ENCODE data around the gene EIF4G1.

The EIF4G1 gene

DNA sequence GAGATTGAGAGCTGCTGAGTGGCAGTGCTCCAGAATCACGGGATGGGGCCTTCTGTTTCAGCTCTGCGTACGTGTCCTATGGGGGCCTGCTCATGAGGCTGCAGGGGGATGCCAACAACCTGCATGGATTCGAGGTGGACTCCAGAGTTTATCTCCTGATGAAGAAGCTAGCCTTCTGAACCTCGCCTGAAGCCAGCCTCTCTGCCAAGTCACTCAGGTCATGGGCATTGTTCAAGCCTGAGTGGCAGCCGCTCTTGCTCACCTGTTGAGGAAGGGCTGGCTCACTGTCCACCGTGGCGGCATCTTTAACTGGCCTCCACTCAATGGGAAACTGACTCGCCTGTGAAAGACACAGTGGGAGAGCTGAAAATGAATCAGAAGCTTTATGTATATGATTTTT lies 53.7 kb downstream of the EIF4G1 start:
- DNase-seq, result no peak

DNA sequence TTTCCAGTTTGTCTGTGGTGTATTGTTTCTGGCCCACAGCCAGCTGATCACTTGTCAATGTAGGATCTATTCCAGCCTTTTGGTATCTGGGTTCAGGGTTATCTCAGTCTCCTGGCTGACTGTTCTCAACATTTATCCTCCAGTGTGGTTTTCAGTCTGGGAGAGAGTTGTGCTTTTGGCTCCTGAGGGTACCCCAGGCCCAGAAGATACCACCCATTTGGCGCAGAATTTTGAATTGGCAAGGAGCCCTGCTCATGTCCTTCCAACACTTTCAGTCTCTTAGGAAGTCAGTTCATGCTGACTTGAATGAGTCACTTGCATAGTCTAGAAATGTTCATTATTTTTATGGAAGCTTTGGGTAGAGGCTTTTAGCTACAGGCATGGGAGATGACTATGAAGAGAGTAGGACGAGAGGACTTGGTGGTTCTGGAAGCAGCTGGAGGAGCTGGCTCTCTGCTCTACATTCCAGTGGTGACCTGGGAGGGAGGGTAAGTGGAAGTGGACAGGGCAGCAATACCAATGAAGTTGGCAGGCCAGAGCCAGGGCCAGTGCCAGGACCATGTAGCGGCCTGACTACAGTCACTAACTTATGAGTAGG lies 54.3 kb downstream of the EIF4G1 start:
- DNase-seq, result no peak

DNA sequence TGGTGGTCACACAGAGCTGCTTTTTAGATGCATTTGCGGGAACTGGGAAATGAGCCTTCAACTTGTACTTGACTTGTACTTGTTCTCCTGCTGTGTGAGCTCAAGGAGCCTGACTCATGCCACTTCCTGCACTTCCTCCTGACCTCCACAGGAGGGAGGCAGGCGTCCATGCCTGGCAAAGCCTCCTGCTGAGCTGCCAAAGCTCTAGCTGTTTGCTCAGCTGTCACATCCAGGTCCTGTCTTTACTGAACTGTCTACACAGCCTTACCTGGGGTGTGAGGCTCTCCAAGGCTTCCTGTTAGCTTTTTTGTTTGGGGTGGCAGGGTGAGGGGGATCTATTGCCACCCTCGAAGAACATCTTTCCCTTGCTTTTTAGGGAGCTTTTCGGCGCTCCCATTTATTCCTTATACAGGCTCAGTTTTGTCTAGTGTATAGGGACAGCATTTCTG lies 57.2 kb downstream of the EIF4G1 start:
- DNase-seq, result peak; percentile 78 to 92 (median 89)

DNA sequence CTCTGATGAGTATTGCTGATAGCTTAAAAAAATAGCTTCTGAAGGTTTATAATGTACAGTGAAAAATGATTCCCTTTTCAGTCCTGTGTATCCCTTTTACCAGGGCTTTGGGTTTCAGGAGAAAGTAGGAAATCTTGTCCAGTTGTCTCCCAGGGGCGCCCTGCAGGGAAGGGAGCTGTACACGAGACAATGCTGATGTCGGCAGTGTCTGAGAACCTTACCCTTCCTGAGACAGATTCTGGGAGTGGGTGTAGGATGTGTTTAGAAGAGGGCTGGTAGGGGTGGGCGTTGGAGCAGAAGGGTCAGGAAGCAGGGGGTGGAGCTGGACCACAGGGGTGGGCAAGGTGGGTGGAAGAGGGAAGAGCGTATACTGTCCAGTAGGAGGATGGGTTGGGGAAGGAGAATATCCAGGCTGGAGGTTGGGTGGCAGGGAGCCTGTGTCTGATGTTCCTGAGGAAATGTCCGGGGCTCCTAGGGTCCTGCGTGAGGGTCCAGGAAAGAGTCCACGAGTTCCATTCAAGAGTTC lies 58.0 kb downstream of the EIF4G1 start:
- no peak for DNase-seq

DNA sequence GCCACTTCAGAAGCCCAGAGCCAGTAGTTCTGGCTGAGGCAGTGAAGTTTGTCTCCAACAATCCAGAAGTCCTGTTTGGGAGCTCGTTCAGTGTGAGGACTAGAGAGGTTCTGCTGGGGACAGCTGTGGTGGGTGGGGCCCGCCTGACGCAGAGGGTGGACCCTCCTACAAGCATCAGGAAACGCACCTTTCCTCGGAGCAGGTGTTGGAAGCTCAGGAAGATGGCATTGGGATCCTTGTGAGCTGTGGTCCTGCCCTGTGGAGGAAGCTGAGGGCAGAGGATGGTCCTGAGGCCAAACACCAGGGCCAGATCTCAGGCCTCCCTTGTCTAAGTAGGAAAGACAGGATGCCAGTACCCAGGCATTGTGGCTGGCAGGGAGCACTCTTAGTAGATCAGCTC lies 58.5 kb downstream of the EIF4G1 start:
- no peak for DNase-seq

DNA sequence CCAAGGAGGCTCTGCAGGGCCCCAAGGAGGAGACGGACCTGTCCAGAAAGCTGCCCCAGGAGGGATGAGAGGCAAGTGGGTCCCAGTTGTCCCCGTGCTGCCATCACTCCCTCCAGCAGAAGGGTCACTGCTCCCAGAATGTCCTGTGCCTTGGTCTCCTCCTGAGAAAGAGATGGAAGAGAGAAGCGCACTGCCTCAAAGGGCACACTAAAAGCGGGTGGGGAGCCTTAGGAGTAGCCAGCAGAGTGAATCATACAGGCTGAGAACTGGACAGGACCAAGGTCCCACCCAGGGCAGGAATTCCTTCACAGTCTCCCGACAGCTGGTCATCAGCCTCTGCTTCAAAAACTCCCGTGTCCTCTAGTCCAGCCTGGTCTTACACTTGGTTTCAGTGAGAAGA lies 59.0 kb downstream of the EIF4G1 start:
- DNase-seq, result no peak

DNA sequence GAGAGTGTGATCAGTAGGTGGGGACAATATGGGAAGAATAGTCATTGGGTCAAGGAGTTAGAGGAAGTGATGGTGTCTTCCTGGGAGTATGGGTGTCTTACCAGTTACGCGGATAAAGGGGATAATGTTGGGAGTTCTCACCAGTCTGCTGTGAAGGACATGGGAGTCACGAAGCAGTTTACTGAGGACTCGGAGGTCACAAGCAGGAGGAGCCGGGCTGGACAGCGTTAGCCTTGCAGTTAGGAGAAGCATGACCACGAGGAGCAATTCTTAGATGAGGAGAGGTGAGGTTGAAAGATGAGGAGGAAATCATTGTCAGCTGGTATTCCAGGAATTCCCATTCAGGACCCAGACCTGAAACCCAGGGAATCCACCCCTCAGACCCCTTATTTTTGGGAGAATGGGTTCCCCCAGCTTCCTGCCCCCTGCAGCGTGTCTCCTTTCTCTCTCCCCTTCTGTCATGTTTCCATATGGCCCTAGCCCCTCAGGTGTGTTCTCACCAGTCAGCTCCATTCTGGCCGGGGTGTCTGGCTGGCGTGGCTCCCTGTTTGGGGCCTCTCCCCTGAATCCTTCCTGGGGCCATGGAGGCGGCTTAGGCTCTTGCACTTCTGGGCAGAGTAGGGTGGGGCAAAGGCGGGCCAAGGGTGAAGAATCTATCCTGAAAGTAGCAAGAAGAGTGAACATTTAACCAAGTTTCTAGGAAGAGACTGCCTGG lies 61.5 kb downstream of the EIF4G1 start:
- DNase-seq, result no peak

DNA sequence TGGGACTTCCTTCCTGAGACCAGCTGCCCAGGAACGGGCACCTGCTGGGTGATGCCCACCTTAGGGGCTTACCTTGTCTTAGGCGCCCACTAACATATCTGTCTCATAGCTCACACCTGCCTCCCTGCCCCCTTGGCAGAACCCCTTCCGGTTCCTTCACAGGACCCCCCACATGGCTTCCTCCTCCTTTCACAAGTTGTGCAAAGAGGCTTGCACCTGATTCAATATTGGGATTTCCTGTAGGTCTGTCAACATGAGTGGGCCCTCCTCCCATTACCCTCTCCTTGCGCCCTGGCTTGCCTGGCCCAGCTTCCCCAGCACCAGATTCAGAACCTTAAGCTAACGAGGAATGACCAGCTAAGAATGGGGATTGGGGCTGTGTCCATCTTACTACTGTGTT lies 63.0 kb downstream of the EIF4G1 start:
- no peak for DNase-seq

DNA sequence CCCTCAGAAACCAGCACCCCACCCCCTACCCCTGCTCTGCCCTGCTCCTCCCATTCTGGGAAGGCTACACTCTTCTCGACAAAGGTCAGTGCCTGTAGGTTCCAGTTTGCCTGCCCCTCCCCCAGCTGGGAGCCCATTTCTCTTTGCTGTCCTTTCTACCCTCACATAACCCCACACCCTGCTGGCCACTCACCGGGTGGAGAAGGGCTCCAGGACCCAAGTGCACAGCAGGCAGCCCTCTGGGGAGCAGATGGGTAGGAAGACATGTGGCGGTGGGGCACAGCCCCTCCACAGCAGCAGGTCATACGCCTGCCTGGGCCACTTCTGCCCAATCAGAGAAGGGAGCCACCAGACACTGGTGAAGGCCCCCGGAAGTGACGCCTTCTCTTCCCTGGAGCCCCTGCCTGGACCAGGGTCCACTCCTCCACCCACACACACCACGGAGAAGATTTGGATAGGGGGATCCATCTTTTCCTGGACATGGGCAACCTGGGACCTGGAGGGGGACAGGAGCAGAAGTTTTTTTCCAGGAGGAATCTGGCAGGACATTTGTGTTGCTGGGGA lies 63.6 kb downstream of the EIF4G1 start, which contains the start of gene THPO:
THPO (minus strand) TSS at position 326 of the 564 bp plus-strand sequence. CDS start 1,948 bp downstream, outside the sequence.
- no peak for DNase-seq

DNA sequence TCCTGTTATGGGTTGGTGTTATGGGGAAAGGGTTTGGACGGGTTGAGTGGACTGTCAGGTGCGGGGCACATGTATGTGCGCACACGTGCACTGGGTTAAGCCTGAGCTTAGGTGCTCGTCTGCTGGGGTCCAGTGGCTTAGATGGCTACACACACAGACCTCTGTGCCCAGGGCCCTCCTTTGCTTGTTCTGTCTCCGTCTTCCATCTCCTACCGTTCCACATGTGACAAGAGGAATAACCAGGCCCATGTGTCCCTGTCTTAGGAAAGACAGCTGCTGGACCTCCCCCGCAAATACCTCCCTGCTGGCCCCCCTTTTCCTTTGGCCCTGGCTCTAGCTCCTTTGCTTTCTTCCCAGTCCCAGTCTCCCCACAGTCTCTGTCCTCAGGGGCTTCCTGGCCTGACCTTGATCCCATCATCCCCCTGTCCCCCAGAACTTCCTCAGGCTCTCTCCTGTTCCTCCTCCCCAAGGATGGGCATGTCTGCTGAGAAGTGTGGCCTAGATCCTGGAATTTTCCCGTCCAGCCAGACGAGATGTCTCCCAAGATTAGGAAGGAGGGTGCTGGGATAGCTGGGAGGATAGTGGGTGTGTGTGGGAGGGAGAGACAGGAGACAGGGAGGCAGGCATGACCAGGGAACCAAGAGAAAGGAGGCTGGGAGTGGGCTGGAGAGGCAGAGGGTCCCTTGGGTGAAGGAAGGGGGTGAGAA lies 64.4 kb downstream of the EIF4G1 start:
- DNase-seq, result no peak

DNA sequence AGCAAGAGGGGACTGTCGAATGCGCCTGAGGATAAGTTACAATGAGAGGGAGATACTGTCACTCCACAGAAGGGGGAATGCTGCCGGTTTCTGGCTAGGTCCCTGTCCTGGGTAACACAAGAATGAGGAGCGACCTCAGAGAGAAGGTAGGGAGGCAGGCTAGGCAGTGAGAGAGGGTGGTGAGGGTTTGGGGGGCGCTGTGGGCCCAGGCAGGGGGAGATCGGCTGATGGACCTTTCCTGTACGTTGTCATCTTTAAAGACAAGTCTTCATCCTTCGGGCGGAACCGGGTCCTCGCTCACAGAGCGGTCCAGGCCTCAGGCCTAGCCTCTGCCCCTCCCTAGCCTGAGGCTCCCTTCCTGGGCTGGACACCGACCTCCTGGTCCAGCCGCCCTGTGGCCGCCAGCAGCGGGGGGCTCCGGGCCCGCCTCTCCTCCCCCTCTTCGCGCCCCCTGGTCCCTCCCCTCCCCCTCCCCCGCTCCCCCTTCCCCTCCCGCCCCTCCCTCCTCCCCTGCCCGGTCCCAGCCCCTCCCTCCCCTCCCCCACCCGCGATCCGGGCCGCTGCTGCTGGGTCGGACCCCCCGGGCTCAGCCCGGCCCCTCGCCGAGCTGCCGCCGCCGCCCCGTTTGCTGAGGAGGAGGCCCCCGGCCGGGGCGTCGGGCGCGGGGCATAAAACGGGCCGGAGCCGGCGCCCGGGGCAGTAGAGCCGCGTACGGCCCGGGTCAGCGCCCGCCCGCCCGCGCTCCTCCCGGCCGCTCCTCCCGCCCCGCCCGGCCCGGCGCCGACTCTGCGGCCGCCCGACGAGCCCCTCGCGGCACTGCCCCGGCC lies 65.2 kb downstream of the EIF4G1 start, which contains the start of gene CHRD:
CHRD (plus strand) TSS at position 697 of the 827 bp plus-strand sequence. CDS start 265 bp downstream, outside the sequence.
- no peak for DNase-seq

DNA sequence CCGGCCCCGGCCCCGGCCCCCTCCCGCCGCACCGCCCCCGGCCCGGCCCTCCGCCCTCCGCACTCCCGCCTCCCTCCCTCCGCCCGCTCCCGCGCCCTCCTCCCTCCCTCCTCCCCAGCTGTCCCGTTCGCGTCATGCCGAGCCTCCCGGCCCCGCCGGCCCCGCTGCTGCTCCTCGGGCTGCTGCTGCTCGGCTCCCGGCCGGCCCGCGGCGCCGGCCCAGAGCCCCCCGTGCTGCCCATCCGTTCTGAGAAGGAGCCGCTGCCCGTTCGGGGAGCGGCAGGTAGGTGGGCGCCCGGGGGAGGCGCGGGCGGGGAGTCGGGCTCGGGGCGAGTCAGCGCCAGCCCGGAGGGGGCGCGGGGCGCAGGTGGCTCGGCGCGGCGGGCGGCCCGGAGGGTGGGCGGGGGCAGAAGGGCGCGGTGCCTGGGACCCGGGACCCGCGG lies 65.8 kb downstream of the EIF4G1 start:
- peak; percentile 26 to 66 (median 46) for DNase-seq

DNA sequence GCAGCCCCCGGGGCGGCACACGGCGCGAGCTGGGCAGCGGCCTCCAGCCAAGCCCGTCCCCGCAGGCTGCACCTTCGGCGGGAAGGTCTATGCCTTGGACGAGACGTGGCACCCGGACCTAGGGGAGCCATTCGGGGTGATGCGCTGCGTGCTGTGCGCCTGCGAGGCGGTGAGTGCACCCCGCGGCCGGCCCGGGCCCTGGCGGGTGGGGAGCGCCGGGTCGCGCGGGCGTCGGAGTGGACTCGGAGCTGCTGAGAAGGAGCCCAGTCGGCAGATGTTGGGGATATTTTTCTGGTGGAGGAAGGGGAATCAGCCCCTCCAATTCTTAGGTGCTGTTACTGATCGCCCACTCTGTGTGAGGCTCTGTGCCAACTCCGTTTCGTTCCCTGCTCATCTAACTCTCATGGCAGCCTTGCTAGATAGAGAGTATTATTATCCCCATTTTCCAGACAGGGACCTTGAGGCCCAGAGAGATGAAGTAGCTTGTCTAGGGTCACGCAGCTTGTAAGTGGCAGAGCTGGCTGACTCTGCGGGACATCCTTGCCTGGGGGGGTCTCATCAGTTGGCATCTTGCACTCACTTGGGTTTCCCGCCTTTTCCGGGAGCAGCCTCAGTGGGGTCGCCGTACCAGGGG lies 66.3 kb downstream of the EIF4G1 start:
- no peak for DNase-seq

DNA sequence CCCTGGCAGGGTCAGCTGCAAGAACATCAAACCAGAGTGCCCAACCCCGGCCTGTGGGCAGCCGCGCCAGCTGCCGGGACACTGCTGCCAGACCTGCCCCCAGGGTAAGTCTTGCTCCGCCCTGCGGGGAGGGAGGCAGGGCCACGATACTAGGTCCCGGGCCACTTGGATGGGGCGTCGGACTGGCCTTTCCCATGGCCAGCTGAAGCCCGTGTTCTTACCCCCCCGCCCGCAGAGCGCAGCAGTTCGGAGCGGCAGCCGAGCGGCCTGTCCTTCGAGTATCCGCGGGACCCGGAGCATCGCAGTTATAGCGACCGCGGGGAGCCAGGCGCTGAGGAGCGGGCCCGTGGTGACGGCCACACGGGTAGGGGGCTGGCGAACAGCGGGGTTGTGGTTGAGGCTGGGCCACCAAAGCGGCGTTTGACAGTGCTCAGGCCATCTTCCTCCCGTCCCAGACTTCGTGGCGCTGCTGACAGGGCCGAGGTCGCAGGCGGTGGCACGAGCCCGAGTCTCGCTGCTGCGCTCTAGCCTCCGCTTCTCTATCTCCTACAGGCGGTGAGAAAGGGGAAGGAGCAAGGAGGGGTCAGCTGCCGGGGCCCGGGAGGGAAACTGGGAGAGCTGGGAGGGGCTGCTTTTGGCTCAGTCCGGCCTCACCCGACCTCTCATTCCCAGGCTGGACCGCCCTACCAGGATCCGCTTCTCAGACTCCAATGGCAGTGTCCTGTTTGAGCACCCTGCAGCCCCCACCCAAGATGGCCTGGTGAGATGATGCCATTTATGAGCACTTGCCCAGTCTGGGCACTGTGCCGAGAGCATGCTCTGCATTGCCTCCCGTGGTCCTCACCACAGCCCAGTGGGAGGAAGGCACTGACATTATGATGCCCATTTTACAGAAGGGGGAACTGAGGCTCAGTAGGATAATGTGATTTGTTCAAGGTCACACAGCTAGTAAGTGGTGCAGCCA lies 67.1 kb downstream of the EIF4G1 start:
- DNase-seq, result peak; percentile 72 to 85 (median 82)

DNA sequence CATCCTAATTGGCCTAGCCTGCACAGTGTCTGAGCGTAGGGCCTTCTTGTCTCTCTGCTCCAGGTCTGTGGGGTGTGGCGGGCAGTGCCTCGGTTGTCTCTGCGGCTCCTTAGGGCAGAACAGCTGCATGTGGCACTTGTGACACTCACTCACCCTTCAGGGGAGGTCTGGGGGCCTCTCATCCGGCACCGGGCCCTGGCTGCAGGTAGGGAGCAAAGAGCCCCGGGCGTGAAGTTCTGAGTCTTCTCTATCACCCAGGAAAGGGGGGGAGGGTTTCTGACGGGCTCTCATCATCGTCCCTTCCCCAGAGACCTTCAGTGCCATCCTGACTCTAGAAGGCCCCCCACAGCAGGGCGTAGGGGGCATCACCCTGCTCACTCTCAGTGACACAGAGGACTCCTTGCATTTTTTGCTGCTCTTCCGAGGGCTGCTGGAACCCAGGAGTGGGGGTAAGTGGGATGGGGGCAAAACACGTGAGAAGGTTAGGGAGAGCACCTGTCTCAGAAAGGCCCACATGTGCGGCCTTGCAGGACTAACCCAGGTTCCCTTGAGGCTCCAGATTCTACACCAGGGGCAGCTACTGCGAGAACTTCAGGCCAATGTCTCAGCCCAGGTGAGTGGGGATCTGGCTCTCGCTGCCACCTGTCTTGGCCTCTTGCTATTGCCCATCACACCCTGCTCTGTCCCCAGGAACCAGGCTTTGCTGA lies 68.1 kb downstream of the EIF4G1 start:
- DNase-seq, result no peak

DNA sequence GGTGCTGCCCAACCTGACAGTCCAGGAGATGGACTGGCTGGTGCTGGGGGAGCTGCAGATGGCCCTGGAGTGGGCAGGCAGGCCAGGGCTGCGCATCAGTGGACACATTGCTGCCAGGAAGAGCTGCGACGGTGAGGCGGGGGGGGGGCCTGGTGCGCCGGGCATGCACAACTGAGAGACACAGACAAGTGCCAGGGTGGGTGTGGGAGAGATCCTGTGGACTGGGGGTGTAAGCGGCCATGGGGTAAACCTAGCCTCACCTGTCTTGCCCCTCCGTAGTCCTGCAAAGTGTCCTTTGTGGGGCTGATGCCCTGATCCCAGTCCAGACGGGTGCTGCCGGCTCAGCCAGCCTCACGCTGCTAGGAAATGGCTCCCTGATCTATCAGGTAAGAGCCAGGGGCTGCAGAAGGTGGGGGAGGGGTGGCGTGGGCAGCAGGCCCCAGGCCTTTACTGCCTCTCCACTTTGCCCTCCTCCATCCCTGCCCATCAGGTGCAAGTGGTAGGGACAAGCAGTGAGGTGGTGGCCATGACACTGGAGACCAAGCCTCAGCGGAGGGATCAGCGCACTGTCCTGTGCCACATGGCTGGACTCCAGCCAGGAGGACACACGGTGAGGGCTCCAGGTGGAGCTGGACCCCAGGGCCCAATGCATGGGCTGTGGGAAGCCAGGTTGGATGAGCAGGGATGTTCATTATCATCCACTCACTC lies 68.8 kb downstream of the EIF4G1 start:
- DNase-seq, result no peak

DNA sequence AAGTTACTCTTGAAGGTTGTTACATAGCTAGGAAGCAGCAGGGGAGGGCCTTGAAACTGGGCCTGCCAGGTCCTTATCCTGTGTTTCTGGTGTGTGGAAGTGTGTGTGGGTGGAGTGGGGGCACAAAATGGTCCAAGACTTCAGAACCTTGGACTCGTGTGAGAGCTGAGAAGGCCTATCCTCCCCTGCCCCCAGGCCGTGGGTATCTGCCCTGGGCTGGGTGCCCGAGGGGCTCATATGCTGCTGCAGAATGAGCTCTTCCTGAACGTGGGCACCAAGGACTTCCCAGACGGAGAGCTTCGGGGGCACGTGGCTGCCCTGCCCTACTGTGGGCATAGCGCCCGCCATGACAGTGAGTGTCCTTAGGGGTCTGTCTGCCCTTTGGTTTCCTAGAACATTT lies 69.9 kb downstream of the EIF4G1 start:
- no peak for DNase-seq

Measured in suppressor macrophage (primary cell).